ENCODE data around the gene FAT1. TPM values are rescaled to one million over a fixed set of nuclear protein-coding genes. Genes with fewer than 3 reads are reported as not detected.

Gene FAT1
- total and polyA plus RNA-seq, 2 donors (not counting 3 experiments of a cell fraction or from before 2014, with no cell fraction given), result 9.2 to 9.8 TPM

- DNase-seq (ENCODE audit: low read depth, low spot score), result no peak
- Histone ChIP-seq H3K9ac (replicated peaks; ENCODE audit: extremely low read depth, insufficient read depth, low read length) (no peak overlapping the region), H3K36me3 (ENCODE audit: control insufficient read depth in 2 of 2, extremely low read depth in 1 of 2, insufficient read depth in 2 of 2, low read length in 2 of 2) (no peaks in the 10 kb centered on the region), H3K9me3 (replicated peaks; ENCODE audit: control insufficient read depth, insufficient read depth, low read length) (no peaks in the 10 kb centered on the region), H3K27me3 (ENCODE audit: control insufficient read depth in 2 of 2, insufficient read depth in 2 of 2, low read length in 2 of 2) (no peaks in the 10 kb centered on the region), H3K4me2 (ENCODE audit: insufficient read depth, low read length) (no peak overlapping the region), H2AFZ (ENCODE audit: low read depth, low read length) (no peak overlapping the region), H3K4me1 (ENCODE audit: control insufficient read depth, extremely low read depth, insufficient read depth, low read length) (no peaks in the 10 kb centered on the region), H4K20me1 (replicated peaks; ENCODE audit: control insufficient read depth, extremely low read depth, insufficient read depth, low read length) (no peaks in the 10 kb centered on the region), H3K27ac (ENCODE audit: insufficient read depth, low read depth, low read length) (no peak overlapping the region), H3K79me2 (ENCODE audit: control insufficient read depth, insufficient read depth, low read length) (no peaks in the 10 kb centered on the region), H3K4me3 (replicated peaks in 1 of 3; ENCODE audit: insufficient read depth in 1 of 3, low read depth in 1 of 3, low read length in 3 of 3) (no peak overlapping the region), H3K9me1 (replicated peaks; ENCODE audit: control insufficient read depth, extremely low read depth, insufficient read depth, low read length) (no peaks in the 10 kb centered on the region)
- no TSS peak for BruUV-seq (replicated peaks)
- dilution Hi-C loops (cut with MboI; ENCODE audit: extremely low pct_ligation_motif_present, low sequenced_read_pairs), result no loop called here
- TF ChIP-seq JUN (IDR thresholded peaks at IDR 0.05; ENCODE audit: borderline replicate concordance, insufficient read depth, insufficient read length, low read depth), result no peak
- no peak for TF ChIP-seq POLR2A (IDR thresholded peaks at IDR 0.05; ENCODE audit: low read depth, low read length)
- TF ChIP-seq CTCF (IDR thresholded peaks at IDR 0.05; ENCODE audit: extremely low read depth in 1 of 2, insufficient read depth in 1 of 2, low read depth in 1 of 2, low read length in 2 of 2), result no peak
- TF ChIP-seq MYC (IDR thresholded peaks at IDR 0.05; ENCODE audit: low read depth, low read length), result no peak
- TF ChIP-seq GATA2 (IDR thresholded peaks at IDR 0.05; ENCODE audit: insufficient read depth, insufficient read length, low read depth, low read length), result no peak
- TF ChIP-seq POLR2AphosphoS5 (IDR thresholded peaks at IDR 0.05; ENCODE audit: insufficient read depth, low read depth, low read length), result no peak
- TF ChIP-seq FOS (IDR thresholded peaks at IDR 0.05; ENCODE audit: borderline replicate concordance, insufficient read depth, low read length), result no peak
- TF ChIP-seq MAX (IDR thresholded peaks at IDR 0.05; ENCODE audit: insufficient read depth, insufficient read length), result no peak
- TF ChIP-seq EZH2 (IDR thresholded peaks at IDR 0.05; ENCODE audit: borderline replicate concordance, low read depth, low read length, severe bottlenecking), result no peak
- intact Hi-C loops (cut with micrococcal nuclease), result no loop called here
- CTCF ChIA-PET, result no interaction called here
- POLR2A ChIA-PET, result no interaction called here
- no peak for FAIRE-seq
Measured at GRCh38 chr4:186591651-186592050, 132.0 kb downstream of the FAT1 start.
